Measurements from ENCODE around the gene SPATA31D3.
"Not testable (repeated sequence)": the region's sequence is repeated elsewhere in the genome, so short reads cannot be mapped to it uniquely, and the experiment has no call there.

Gene SPATA31D3

GRCh38 chr9:81979196-81979595 is 35.9 kb downstream of the SPATA31D3 start:
- no peak for DNase-seq (ENCODE audit: low read depth, low spot score)

GRCh38 chr9:81980568-81980967 is 37.3 kb downstream of the SPATA31D3 start:
- no peak for DNase-seq (ENCODE audit: low read depth, low spot score)

GRCh38 chr9:81981883-81982282 is 38.6 kb downstream of the SPATA31D3 start:
- DNase-seq (ENCODE audit: low read depth, low spot score) = no peak

GRCh38 chr9:81984928-81985327 is 41.6 kb downstream of the SPATA31D3 start:
- no peak for DNase-seq (ENCODE audit: low read depth, low spot score)

- no peak for DNase-seq (ENCODE audit: low read depth, low spot score)
These were observed 42.8 kb downstream of the SPATA31D3 start for GRCh38 chr9:81986051-81986450.

GRCh38 chr9:81988472-81988871 is 45.2 kb downstream of the SPATA31D3 start, which contains the start of gene SPATA31D1:
SPATA31D1 (plus strand) TSS chr9:81988772; CDS start chr9:81988819, 47 bp downstream.
- DNase-seq (ENCODE audit: low read depth, low spot score) = not testable (repeated sequence)

GRCh38 chr9:81989700-81990099 is 46.4 kb downstream of the SPATA31D3 start:
- no peak for DNase-seq (ENCODE audit: low read depth, low spot score)

- no peak for DNase-seq (ENCODE audit: low read depth, low spot score)
These were observed 50.4 kb downstream of the SPATA31D3 start for GRCh38 chr9:81993656-81994055.

Data from astrocyte of the hippocampus (primary cell).